ENCODE data around the gene SMIM14.
"Not testable (repeated sequence)": the region's sequence is repeated elsewhere in the genome, so short reads cannot be mapped to it uniquely, and the experiment has no call there.

Gene SMIM14

DNA sequence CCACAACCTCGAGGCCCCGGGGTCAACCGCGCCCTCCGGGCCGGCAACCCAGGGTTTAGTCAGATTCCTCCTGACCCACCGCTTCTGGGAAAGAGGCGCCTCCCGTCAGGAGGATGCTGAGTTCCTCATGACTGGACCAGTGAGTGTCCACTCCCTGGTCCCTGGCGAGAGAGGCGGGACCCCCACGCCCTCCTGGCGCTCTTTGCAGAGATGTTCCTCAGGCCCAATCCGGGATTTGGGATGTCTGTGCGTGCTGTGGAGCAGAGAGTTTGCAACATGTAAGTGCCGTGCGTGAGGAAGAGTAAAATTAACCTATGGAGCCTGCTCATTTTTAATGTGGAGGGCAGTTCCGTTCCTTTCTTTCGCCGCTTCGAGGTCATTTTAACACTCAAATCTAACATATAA lies 110.6 kb downstream of the SMIM14 start:
- DNase-seq, result no peak

- peak; percentile 99 for DNase-seq
These were observed 111.2 kb downstream of the SMIM14 start, which contains the start of gene UGDH for GRCh38 chr4:39527296-39528060. Gene UGDH, minus strand, starts transcription at chr4:39527439. Its CDS starts 5,927 bp downstream, at chr4:39521512.

- DNase-seq, result no peak
These were observed 111.8 kb downstream of the SMIM14 start for GRCh38 chr4:39526765-39527295.

- DNase-seq, result no peak
These were observed 112.6 kb downstream of the SMIM14 start for GRCh38 chr4:39525822-39526690.

DNA sequence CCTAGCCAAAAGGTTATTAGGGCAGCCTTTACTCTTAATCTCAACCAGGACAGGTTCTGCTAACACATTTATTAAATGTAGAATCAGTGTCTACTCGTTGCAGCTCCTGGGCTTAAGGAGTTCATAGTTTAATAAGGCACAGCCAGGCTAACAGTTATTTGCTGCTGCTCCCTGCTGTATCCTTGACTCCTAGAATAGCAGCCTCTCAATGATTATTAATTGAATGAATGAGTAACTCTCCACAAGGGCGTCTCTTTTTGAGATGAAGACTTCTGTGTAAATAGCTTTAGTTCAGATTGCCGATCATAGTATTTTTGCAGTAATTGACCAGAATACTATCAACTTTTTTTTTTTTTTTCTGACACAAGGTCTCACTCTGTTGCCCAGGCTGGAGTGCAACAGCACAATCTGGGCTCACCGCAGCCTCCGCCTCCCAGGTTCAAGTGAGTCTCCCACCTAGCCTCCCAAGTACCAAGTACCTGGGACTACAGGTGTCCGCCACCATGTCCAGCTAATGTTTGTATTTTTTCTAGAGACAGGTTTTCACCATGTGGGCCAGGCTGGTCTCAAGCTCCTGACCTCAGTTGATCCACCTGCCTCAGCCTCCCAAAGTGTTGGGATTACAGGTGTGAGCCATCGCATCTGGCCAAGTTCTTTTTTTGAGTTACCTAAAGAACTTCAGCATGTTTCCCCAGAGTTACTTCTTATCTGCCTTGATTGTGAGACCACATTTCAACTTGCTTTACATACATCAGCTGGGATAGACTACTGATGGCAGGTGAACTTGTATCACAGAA lies 114.3 kb downstream of the SMIM14 start:
- DNase-seq, result no peak

DNA sequence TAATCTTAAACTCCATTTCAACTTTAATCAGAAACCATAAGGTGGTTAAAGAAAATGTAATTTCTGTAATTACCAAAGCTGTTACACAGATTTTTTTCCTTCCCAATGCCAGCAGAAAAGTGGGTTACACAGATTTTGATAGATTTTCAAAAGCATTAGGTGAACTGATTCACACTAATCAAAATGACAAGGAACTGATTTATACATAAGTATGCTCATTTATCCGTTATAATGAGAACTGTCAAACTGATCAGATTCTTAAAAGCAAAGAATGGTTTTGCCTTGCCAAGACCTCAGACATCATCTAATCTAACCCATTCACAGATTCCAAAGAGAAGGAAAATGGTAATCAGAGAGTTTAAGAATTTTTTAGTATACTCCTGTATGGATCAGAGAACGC lies 116.6 kb downstream of the SMIM14 start:
- no peak for DNase-seq

DNA sequence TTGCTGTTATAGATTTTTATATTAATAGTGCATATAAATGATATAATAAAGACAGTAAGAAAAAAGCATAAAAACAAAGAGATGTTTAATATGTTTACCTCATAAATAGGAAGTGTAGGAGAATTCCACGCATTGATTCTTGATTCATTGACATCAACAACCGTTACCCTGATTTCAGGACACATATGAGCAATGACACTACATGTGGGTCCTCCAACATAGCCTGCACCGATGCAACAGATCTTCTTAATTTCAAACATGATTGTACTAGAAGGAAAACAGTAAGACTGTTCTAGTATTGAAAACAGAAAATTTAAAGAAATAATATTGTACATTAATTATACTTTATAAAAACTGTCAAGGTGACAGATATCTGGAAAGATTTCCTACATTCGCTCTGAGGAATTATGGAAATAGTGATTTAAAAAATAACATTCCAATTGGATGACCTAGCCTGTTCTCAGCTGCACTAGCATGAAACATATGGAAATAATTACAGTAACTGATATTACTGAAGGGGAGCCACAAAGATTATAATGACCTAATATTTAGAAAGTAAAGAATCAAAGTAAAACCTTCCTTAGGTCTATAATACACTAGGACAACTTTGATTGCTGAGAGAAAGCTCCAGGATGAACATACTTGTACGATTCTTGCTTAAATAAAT lies 117.3 kb downstream of the SMIM14 start:
- no peak for DNase-seq

GRCh38 chr4:39518484-39518883 lies 120.2 kb downstream of the SMIM14 start:
- DNase-seq, result no peak

- no peak for DNase-seq
These were observed 122.2 kb downstream of the SMIM14 start for GRCh38 chr4:39516407-39516966.

- not testable (repeated sequence) for DNase-seq
These were observed 122.8 kb downstream of the SMIM14 start for GRCh38 chr4:39515669-39516401.

DNA sequence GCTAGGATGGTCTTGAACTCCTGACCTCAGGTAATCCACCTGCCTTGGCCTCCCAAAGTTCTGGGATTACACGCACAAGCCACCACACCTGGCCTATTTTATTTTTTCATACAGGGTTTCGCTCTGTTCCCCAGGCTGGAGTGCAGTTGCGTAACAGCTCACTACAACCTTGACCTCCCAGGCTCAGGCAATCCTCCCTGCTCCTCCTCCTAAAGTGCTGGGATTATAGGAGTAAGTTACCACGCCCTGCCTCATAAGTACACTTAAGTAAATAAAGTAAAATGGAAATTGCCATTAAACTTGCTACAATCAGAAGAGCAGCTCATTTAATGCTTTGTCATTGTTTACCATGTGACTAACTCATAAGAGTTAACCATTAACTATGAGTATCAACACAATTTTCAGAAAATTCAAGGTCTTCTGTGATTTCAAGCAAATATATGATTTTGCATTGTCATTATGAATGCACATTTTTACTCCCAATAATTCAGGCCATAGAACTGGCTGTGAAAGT lies 123.7 kb downstream of the SMIM14 start:
- no peak for DNase-seq

DNA sequence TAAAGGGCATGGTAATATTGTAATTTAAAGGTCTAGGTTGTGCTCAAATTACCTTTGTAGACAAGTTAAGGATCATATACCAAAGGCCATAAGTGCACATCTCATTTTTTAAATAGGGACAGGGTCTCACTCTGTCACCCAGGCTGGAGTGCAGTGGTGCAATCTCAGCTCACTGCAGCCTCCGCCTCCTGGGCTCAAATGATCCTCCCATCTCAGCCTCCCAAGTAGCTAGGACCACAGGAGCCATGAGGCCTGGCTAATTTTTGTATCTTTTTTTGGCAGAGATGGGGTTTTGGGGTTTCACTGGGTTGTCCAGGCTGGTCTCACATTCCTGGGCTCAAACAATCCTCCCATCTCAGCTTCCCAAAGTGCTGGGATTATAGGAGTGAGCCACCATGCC lies 124.4 kb downstream of the SMIM14 start:
- DNase-seq, result not testable (repeated sequence)

DNA sequence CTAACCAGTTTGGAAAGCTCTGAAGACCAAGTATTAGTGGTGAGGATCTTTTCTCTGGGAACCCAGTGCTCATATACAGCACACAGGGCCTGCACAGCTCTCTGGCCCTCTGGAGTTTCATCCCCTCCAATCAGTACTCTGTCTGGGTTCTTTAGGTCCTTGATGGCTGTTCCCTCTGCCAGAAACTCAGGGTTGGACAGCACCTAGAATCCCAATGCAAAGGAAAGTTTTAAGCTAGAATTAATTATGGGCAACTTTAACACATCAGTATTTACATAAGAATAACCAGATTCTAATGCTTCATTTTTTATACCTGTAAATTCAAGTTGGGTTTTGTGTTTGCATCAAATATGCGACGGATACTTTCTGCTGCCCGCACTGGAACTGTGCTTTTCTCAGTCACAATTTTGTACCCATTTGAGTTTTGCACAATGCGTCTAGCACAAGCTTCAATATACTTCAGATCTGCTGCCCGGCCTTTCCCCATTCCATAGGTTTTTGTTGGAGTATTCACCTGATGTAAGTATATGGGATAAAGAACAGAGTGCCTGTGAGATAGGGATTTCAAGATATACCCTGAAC lies 128.2 kb downstream of the SMIM14 start:
- DNase-seq, result no peak

DNA sequence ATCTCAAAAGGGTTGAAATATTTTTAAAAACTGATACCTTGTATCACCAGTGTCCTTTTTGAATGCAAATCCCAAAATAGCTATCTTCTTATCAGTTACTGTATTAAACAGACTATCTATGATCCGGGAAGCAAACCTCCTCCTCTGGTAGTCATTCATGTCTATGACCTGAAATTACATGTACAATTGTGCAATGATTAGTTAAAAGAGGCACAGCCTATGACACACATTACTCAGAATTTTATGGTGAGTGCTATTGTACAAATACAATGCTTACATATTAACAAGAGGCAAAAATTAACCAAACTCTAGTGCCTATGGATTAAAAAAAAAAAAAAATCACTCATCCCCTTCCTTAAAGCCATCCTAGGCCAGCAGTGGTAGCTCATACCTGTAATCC lies 133.1 kb downstream of the SMIM14 start:
- no peak for DNase-seq

DNA sequence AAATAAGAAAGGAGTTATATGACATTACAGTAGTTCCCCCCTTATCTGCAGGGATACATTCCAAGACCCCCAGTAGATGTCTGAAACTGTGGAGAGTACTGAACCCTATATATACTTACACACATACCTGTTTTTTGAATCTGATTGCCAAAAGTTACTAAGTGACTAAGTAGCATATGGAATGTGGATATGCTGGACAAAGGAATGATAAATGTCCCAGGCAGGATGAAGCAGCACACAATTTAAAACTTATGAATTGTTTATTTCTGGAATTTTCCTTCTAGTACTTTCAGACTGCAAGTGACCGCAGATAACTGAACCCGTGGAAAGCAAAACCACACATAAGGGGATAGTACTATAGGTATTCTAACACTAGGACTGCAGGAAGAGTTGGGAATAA lies 134.1 kb downstream of the SMIM14 start:
- DNase-seq, result no peak

- DNase-seq, result not testable (repeated sequence)
These were observed 136.0 kb downstream of the SMIM14 start for GRCh38 chr4:39502664-39503035.

- DNase-seq, result no peak
These were observed 136.5 kb downstream of the SMIM14 start for GRCh38 chr4:39502019-39502663.

- DNase-seq, result no peak
These were observed 140.0 kb downstream of the SMIM14 start for GRCh38 chr4:39498727-39499020.

DNA sequence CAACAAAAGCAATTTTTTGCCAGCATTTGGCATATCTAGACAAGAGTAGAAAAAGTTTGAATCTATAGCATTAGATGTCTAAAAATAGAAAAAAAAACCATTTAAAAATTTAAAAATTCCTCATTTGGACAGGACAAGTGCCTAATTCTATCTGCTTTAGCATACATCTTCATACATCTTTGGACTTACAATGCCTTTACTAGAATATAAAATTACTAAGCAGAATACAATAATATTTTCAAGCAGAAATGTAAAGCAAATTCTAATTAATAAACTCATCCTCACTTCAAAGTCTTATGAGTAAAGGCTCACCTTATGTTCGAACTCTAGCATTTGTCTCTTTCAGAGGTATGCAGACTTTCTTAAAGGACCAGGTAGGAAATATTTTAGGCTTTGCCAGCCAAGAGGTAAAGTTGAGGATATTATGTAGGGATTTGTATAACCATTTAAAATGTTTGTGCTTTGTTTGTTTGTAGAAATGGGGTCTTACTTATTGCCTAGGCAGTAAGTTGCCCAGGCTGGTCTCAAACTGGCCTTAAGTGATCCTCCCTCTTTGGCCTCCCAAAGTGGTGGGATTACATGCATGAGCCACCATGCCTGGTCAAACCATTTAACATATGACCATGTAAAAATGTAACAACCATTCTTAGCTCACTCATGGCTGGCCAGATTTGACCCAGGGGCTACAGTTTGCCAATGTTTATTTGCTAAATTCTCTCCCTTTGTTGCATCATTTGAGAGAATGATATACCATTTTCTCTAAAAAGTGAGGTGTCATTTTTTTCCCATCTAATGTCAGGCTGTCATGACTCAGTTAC lies 140.5 kb downstream of the SMIM14 start:
- DNase-seq, result no peak

Measured in left hindlimb (tissue), 1 donor.